ENCODE results near the gene LPIN1.
"Not testable (repeated sequence)": the region's sequence is repeated elsewhere in the genome, so short reads cannot be mapped to it uniquely, and the experiment has no call there.

The LPIN1 gene

DNA sequence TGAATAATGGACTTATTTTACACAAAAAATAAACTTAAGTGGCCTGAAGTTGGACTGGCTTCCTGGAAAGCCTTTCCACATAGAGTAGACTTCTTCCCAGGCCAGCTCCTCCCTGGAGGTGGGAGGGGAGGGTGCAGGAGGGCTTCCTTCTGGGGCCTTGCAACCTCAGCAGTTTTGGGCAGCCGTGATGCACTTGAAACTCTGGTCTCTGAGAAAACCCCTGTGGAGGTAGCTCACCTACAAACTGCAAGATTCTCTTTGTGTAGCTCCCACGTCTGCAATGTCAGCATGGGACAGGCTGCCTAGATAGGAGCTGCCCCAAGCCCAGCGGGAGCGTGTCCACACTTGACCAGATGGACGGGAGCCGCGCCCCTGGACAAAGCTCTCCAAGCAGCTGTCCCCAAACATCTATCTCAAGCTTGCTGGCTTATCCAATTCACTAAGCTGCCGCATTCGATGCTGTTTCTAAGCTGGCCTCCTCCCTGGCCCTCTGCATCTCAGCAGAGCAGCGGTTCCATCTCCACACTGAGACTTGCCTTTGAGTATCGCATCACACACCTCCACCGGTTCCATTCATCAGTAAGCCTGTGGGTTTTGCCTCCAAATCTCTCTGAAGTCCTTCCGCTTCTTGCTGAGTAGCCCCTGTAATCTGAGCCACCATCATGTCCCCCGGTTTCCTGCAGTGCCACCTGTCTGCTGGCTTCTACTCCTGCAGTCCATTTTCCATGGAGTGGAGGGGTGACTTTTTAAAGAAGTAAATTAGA lies 1.6 kb upstream of the LPIN1 start:
- DNase-seq (ENCODE audit: low read depth in 2 of 2): no peak

GRCh38 chr2:11745613-11746375 lies 638 bp upstream of the LPIN1 start:
- DNase-seq (ENCODE audit: low read depth in 2 of 2): no peak

DNA sequence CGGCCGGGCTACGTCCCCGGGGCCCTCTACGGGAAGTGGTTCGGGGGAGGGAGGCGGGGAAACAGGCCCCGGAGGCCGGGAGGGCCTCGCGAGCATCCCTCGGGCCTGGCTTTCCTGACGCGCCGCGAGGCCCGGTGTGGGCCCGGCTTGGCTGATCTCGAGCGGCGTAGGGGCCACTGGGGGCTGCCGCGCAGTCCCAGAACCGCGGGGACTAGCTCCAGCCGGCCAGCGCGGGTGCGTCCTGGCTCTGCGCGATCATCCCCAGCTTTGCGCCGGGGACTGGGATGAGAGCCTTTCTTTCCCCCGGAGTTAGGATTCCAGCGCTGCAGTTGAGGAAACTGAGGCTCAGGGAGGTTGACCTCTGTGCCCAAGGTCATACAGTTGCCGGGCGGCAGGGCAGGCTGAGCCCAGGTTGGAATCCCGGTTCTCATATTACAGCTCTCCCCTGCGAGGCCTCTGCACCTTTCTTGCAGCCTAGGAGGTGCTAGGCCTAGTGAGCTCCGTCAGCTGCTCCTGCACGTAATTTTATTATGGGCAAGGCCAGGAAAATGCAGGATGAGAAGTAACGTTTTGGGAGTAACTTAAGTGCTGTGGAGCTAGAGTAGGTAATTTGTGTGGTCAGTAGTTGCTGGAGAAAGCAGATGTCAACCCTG lies 501 bp downstream of the LPIN1 start:
- no peak for DNase-seq (ENCODE audit: low read depth in 2 of 2)

DNA sequence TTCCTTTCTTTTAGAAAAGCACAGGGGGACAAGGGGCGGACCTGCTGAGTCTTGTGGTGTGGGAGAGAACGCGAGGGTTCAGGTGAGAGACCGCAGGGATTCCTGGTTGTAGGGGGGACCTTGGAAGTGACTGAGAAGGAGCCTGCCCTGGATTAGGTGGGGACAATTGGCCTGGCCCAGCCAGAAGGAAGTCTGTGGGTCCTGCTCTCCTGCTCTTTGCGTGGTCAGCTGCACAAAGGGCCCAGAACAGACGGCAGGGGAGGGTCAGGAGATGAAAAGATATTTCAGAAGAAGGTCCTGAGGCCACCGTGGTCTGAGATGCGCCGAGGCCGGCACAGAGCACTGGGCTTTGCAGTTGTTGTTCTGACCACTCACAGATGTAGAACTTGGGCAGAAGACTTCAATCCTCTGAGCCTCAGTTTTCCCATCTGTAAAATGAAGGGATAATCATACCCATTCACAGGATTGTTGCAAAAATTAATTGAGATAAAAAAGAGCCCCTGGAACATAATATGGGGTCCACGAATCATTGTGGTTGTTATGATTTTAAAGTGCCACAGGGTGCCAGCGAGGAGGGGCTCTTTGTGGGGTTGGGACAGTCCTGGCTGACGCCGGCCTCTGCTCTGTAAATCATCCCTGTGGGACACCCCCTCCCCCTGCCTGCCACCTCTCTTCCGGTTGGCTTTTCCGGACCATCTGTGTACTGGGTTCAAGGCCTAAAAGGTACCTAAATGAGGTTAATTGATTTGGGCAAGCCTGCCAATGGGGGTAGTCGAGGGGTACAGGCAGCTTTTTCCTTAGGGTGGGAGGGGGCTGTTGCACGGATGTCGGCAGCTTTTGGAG lies 1.8 kb downstream of the LPIN1 start:
- no peak for DNase-seq (ENCODE audit: low read depth in 2 of 2)

- DNase-seq (ENCODE audit: low read depth in 2 of 2): no peak
Measured at GRCh38 chr2:11748861-11749645, 2.6 kb downstream of the LPIN1 start.

- DNase-seq (ENCODE audit: low read depth in 2 of 2): no peak
Measured at GRCh38 chr2:11749646-11750349, 3.4 kb downstream of the LPIN1 start.

GRCh38 chr2:11750422-11750821 lies 4.0 kb downstream of the LPIN1 start:
- no peak for DNase-seq (ENCODE audit: low read depth in 2 of 2)

- no peak for DNase-seq (ENCODE audit: low read depth in 2 of 2)
Measured at GRCh38 chr2:11750917-11751316, 4.5 kb downstream of the LPIN1 start.

DNA sequence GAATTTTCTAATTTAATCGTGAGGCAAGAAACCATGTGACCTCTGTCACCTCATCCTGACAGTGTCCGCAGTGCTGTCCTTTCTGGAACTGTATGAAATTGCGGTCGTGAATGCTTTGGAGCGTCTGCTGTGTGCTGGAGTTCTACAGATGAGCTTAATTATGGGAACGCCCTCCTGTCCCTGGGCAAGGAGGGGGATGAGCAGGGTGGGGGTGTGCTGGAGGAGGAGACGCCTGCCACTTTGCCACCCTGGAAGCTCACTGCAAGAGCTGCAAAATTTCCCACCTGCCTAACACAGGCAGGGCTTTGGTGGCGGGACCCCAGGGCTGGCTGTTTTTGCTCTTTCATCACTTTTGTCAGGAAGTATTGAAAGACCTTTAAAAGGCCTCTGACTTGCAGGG lies 6.5 kb downstream of the LPIN1 start:
- DNase-seq (ENCODE audit: low read depth in 2 of 2): no peak

- no peak for DNase-seq (ENCODE audit: low read depth in 2 of 2)
Measured at GRCh38 chr2:11753452-11753885, 7.0 kb downstream of the LPIN1 start.

GRCh38 chr2:11753886-11754699 lies 7.7 kb downstream of the LPIN1 start:
- DNase-seq (ENCODE audit: low read depth in 2 of 2): peak; percentile 64 to 66

DNA sequence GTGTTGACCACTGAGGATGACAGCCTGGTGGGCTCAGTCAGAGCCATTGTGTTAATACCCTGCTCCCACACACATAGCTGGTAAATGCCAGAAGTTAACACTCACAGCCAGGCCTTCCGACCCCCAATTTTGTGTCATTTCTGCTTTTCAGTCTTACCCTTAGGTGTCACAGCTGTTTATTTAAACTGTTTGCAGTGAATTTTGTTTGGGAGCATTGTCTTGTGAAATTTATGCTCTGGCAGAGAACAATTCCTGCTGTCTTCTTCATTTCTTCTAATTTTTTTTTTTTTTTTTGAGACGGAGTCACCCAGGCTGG lies 8.2 kb downstream of the LPIN1 start:
- DNase-seq (ENCODE audit: low read depth in 2 of 2): no peak

DNA sequence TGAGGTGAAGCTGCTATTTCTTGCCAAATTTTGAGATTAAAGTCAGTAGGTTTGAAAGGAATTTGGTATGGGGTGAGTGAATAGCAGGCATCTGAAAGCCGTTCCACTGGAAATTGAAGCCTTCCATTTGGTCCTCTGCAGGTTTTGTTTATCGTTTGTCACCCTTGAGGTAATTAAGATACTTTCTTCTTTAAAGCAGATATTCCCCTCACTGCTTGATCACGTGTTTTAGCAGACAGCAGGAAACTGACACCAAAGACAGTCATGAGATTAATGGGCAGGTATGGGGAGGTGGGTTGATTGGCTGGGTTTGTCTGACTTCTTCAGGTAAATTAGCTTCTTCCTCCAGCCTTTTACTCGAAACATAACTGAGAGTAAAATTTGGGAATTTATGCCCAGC lies 10.7 kb downstream of the LPIN1 start:
- DNase-seq (ENCODE audit: low read depth in 2 of 2): no peak

DNA sequence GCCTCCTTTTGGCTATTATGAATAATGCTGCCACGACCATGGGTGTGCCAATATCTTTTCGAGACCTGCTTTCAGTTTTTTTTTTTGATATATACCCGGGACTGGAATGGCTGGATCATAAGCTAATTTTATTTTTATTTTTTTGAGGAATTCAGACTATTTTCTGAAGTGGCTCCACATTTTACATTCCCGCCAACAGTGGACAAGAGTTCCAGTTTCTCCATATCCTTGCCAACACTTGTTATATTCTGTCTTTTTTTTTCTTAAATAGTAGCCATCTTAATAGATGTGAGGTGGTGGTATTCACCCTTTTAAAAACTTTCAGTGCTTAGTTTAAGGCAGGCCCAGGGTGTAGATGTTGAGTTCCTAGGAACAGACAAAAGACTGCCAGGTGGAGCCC lies 11.8 kb downstream of the LPIN1 start:
- no peak for DNase-seq (ENCODE audit: low read depth in 2 of 2)

GRCh38 chr2:11758647-11759046 lies 12.2 kb downstream of the LPIN1 start:
- DNase-seq (ENCODE audit: low read depth in 2 of 2): no peak

DNA sequence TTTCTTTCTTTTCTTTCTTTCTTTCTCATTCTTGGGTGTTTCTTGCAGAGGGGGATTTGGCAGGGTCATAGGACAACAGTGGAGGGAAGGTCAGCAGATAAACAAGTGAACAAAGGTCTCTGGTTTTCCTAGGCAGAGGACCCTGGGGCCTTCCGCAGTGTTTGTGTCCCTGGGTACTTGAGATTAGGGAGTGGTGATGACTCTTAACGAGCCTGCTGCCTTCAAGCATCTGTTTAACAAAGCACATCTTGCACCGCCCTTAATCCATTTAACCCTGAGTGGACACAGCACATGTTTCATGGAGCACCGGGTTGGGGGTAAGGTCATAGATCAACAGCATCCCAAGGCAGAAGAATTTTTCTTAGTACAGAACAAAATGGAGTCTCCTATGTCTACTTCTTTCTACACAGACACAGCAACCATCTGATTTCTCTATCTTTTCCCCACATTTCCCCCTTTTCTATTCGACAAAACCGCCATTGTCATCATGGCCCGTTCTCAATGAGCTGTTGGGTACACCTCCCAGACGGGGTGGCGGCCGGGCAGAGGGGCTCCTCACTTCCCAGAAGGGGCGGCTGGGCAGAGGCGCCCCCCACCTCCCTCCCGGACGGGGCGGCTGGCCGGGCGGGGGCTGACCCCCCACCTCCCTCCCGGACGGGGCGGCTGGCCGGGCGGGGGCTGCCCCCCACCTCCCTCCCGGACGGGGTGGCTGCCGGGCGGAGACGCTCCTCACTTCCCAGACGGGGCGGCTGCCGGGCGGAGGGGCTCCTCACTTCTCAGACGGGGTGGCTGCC lies 12.9 kb downstream of the LPIN1 start:
- not testable (repeated sequence) for DNase-seq (ENCODE audit: low read depth in 2 of 2)

GRCh38 chr2:11761259-11761658 lies 14.8 kb downstream of the LPIN1 start:
- DNase-seq (ENCODE audit: low read depth in 2 of 2): no peak

DNA sequence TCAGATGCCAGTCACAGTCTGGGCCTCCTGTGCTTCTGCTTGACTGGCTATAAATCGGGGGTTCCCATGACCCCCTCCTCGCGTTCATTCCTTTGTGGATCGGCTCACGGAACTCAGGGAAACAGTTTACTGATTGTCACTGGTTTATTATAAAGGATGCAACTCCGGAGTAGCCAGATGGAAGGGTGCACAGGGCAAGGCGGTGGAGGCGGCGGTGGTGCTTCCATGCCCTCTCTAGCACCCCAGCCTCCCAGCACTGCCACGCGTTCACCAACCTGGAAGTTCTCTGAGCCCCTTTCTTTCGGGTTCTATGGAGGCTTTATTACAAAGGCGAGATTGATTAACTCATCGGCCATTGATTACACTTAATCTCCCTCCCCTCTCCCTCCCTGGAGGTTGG lies 15.6 kb downstream of the LPIN1 start:
- no peak for DNase-seq (ENCODE audit: low read depth in 2 of 2)
